Panc1 (cell line): ENCODE measurements around the gene HMGN3. TPM values are rescaled to one million over a fixed set of nuclear protein-coding genes. Genes with fewer than 3 reads are reported as not detected.

Experiments
- ATAC-seq: fragments of 200-7000 bp; cut with Tn5 transposase; 2 replicates; pipeline ENCODE4 v1.9.1; 2020; ENCODE audit warnings: mild to moderate bottlenecking, moderate library complexity
- BruUV-seq: library from RNA; stranded (reverse); fragments of 400-500 nt; replicated peaks from 2 replicates; lab custom pipeline; 2021; lab: Mats Ljungman, UMichigan
- CTCF ChIA-PET: fragments of 300-600 bp; sonication (Branson Sonifier 250); formaldehyde crosslinking; loops from one replicate; lab custom pipeline; 2022; ENCODE audit warnings: antibody characterized with exemption; lab: Charles Lee
- POLR2A ChIA-PET: fragments of 300-600 bp; sonication (Branson Sonifier 250); formaldehyde crosslinking; loops from one replicate; lab custom pipeline; 2022; ENCODE audit warnings: antibody characterized with exemption; lab: Charles Lee
- DNase-seq: peaks from one replicate; pipeline ENCODE4 v3.0.0-alpha.2; 2010; ENCODE audit warnings: low read depth, low spot score
- H3K27ac ChIP-seq: 2 replicates; pipeline ENCODE4 v1.5.1; 2011; ENCODE audit warnings: mild to moderate bottlenecking, low read length, inconsistent platforms
- H3K27me3 ChIP-seq: fragments of 200-500 bp; sonication (Bioruptor generic); 2 replicates; pipeline ENCODE4 v1.6.0; 2014; ENCODE audit warnings: low read length, inconsistent platforms; ENCODE audit not compliant: control insufficient read depth, insufficient read depth
- H3K36me3 ChIP-seq: fragments of 200-500 bp; sonication (Bioruptor generic); 2 replicates; pipeline ENCODE4 v1.5.1; 2014; ENCODE audit warnings: inconsistent platforms, mild to moderate bottlenecking, low read length, moderate library complexity; ENCODE audit not compliant: control insufficient read depth, insufficient read depth
- H3K4me1 ChIP-seq: 2 replicates; pipeline ENCODE4 v1.5.1; 2011; ENCODE audit warnings: inconsistent platforms, mild to moderate bottlenecking, low read length, moderate library complexity; ENCODE audit not compliant: control insufficient read depth, insufficient read depth
- H3K4me3 ChIP-seq, 2 experiments: 2 replicates each; pipeline ENCODE4 v1.5.1; 2011 to 2012; ENCODE audit warnings: low read depth in 2 of 2, low read length in 2 of 2, mild to moderate bottlenecking in 2 of 2, inconsistent platforms in 1 of 2, moderate library complexity in 1 of 2
- H3K9me3 ChIP-seq: fragments of 200-500 bp; sonication (Bioruptor generic); 2 replicates; pipeline ENCODE4 v1.5.1; 2014; ENCODE audit warnings: low read depth, mild to moderate bottlenecking, inconsistent platforms, low read length, moderate library complexity; ENCODE audit not compliant: control insufficient read depth, insufficient read depth
- POLR2AphosphoS5 ChIP-seq: IDR thresholded peaks from 2 replicates; pipeline ENCODE4 v1.6.1; 2012; ENCODE audit warnings: mild to moderate bottlenecking, low read depth, low read length, moderate library complexity
- SIN3A ChIP-seq: IDR thresholded peaks from 2 replicates; pipeline ENCODE4 v1.6.1; 2012; ENCODE audit warnings: low read depth, mild to moderate bottlenecking, low read length, moderate library complexity, borderline replicate concordance; ENCODE audit not compliant: insufficient read depth
- TCF7L2 ChIP-seq: IDR thresholded peaks from 2 replicates; pipeline ENCODE4 v1.6.1; 2011; ENCODE audit warnings: mild to moderate bottlenecking, low read depth, low read length, inconsistent platforms
- in situ Hi-C: cut with HindIII; loops from 2 replicates; pipeline ENCODE4 v1.10.0; 2016; ENCODE audit warnings: low sequenced_read_pairs, low pct_unique_long_range_greater_than_20kb
- intact Hi-C: fragments of 100-400 bp; cut with micrococcal nuclease; formaldehyde crosslinking; loops from one replicate; pipeline ENCODE4 v1.10.0; 2022; ENCODE audit not compliant: unreplicated experiment
- total RNA-seq: library from RNA; stranded (reverse); gene quantifications from one replicate; pipeline ENCODE4 v1.2.1, GENCODE V29; 2021; ENCODE audit not compliant: unreplicated experiment
- TF ChIP-seq, protein P1 (sequence below), 2 experiments: IDR thresholded peaks; 2 replicates each; pipeline ENCODE4 v1.6.1; 2011 to 2012; ENCODE audit warnings: low read depth in 2 of 2, control low read depth in 1 of 2, low read length in 1 of 2, mild to moderate bottlenecking in 1 of 2, moderate library complexity in 1 of 2; ENCODE audit not compliant: insufficient read depth in 1 of 2
- TF ChIP-seq, protein P2 (sequence below): fragments of 450-650 bp; IDR thresholded peaks from 2 replicates; pipeline ENCODE4 v1.5.1; 2017; ENCODE audit warnings: mild to moderate bottlenecking

HMGN3 gene
- total RNA-seq, 1 experiment from 2014 or later, result 52.0 TPM

DNA sequence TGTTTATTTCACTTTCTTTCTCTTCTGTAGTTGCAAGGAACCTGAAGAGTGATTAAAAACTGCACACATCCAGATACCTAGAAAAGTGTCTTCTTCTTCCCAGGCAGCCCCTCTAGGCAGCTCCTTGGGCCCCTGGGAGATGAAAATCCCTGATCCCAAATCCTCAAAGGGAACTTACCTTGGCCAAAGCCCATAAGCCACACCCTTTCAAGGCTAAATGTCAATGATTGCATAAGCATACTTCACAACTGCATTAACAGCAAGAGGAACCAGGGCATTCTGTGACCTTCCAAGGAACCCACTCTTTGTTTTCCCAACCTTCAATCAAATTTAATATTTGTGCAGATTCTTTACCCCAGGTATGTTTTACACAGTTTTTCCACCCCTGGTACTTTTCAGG lies 4.4 kb upstream of the HMGN3 start:
- TF ChIP-seq TCF7L2, result no peak
- TF ChIP-seq, protein P1, sequence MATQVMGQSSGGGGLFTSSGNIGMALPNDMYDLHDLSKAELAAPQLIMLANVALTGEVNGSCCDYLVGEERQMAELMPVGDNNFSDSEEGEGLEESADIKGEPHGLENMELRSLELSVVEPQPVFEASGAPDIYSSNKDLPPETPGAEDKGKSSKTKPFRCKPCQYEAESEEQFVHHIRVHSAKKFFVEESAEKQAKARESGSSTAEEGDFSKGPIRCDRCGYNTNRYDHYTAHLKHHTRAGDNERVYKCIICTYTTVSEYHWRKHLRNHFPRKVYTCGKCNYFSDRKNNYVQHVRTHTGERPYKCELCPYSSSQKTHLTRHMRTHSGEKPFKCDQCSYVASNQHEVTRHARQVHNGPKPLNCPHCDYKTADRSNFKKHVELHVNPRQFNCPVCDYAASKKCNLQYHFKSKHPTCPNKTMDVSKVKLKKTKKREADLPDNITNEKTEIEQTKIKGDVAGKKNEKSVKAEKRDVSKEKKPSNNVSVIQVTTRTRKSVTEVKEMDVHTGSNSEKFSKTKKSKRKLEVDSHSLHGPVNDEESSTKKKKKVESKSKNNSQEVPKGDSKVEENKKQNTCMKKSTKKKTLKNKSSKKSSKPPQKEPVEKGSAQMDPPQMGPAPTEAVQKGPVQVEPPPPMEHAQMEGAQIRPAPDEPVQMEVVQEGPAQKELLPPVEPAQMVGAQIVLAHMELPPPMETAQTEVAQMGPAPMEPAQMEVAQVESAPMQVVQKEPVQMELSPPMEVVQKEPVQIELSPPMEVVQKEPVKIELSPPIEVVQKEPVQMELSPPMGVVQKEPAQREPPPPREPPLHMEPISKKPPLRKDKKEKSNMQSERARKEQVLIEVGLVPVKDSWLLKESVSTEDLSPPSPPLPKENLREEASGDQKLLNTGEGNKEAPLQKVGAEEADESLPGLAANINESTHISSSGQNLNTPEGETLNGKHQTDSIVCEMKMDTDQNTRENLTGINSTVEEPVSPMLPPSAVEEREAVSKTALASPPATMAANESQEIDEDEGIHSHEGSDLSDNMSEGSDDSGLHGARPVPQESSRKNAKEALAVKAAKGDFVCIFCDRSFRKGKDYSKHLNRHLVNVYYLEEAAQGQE (IDR thresholded peaks at IDR 0.05; ENCODE audit: insufficient read depth in 1 of 2, low read depth in 2 of 2, low read length in 1 of 2), result no peak
- TF ChIP-seq SIN3A, result no peak
- TF ChIP-seq, protein P2, sequence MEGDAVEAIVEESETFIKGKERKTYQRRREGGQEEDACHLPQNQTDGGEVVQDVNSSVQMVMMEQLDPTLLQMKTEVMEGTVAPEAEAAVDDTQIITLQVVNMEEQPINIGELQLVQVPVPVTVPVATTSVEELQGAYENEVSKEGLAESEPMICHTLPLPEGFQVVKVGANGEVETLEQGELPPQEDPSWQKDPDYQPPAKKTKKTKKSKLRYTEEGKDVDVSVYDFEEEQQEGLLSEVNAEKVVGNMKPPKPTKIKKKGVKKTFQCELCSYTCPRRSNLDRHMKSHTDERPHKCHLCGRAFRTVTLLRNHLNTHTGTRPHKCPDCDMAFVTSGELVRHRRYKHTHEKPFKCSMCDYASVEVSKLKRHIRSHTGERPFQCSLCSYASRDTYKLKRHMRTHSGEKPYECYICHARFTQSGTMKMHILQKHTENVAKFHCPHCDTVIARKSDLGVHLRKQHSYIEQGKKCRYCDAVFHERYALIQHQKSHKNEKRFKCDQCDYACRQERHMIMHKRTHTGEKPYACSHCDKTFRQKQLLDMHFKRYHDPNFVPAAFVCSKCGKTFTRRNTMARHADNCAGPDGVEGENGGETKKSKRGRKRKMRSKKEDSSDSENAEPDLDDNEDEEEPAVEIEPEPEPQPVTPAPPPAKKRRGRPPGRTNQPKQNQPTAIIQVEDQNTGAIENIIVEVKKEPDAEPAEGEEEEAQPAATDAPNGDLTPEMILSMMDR, result no peak
- TF ChIP-seq POLR2AphosphoS5, result no peak
- no peaks in the 10 kb centered on the region; the same call in 1 of the 2 replicates for H3K36me3 ChIP-seq
- ChIA-PET CTCF (no interaction called here), POLR2A (no interaction called here)
- BruUV-seq, result no TSS peak
- no peak overlapping the region for H3K27ac ChIP-seq
- DNase-seq, result no peak
- in situ Hi-C loops (loop anchor here (25.0 kb wide), 1 partner anchor 177 kb away; no protein-coding TSS in a partner anchor), intact Hi-C loops (no loop called here)
- no peak for ATAC-seq
- no peak overlapping the region for H3K4me3 ChIP-seq
- peaks cover 3% of the 10 kb centered on the region; the same call in 1 of the 2 replicates for H3K4me1 ChIP-seq
- H3K27me3 ChIP-seq, result no peaks in the 10 kb centered on the region
- H3K9me3 ChIP-seq, result no peaks in the 10 kb centered on the region

DNA sequence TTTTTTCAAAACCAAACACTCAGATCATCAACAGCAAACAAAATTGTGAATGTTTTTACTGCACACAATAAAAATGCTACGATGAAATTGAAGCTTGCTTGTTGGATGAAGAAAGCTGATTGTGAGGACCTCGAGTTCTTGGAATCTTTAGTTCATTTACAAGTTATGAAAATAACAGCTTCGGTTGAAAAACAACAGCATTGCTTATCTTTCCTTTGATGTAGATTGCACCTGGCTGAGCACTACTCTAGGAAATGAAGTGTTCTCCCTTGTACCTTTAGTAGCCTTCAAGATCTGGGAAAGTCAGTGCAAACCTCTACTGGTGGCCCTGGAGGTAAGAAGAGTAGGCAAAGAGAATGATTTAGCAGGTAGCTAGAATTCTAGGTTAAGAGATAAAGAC lies 2.2 kb upstream of the HMGN3 start:
- no peaks in the 10 kb centered on the region for H3K27me3 ChIP-seq
- DNase-seq (no peak), ATAC-seq (no peak)
- no peak overlapping the region for H3K4me3 ChIP-seq
- no TSS peak for BruUV-seq
- H3K27ac ChIP-seq, result no peak overlapping the region
- in situ Hi-C loops, result loop anchor here (25.0 kb wide), 1 partner anchor 174 kb away; no protein-coding TSS in a partner anchor
- POLR2A ChIA-PET, result no interaction called here
- intact Hi-C loops, result no loop called here
- H3K4me1 ChIP-seq, result peaks cover 11% of the 10 kb centered on the region
- CTCF ChIA-PET, result no interaction called here
- TF ChIP-seq, protein P1 (IDR thresholded peaks at IDR 0.05; ENCODE audit: insufficient read depth in 1 of 2, low read depth in 2 of 2, low read length in 1 of 2), result no peak
- TF ChIP-seq TCF7L2 (no peak), POLR2AphosphoS5 (no peak), SIN3A (no peak)
- TF ChIP-seq, protein P2, result no peak
- no peaks in the 10 kb centered on the region for H3K9me3 ChIP-seq
- H3K36me3 ChIP-seq, result no peaks in the 10 kb centered on the region; the same call in 1 of the 2 replicates
